Measurements from ENCODE around the gene NPC1. TPM values are rescaled to one million over a fixed set of nuclear protein-coding genes. Genes with fewer than 3 reads are reported as not detected.

The NPC1 gene
- total and polyA plus RNA-seq, 2 donors (not counting 3 experiments of a cell fraction or from before 2014, with no cell fraction given): 40.6 to 45.2 TPM

GRCh38 chr18:23548275-23548674 lies 38.0 kb downstream of the NPC1 start:
- no peaks in the 10 kb centered on the region for H3K9me3 ChIP-seq (replicated peaks; ENCODE audit: control insufficient read depth, insufficient read depth, low read length)
- no peak overlapping the region for H3K9ac ChIP-seq (replicated peaks; ENCODE audit: extremely low read depth, insufficient read depth, low read length)
- H2AFZ ChIP-seq (ENCODE audit: low read depth, low read length): no peak overlapping the region
- H3K4me1 ChIP-seq (ENCODE audit: control insufficient read depth, extremely low read depth, insufficient read depth, low read length): no peaks in the 10 kb centered on the region
- H3K4me3 ChIP-seq (replicated peaks in 1 of 3; ENCODE audit: insufficient read depth in 1 of 3, low read depth in 1 of 3, low read length in 3 of 3): no peak overlapping the region
- H3K36me3 ChIP-seq (ENCODE audit: control insufficient read depth in 2 of 2, extremely low read depth in 1 of 2, insufficient read depth in 2 of 2, low read length in 2 of 2): peaks cover 9 to 10% of the 10 kb centered on the region in 2 experiments
- no peaks in the 10 kb centered on the region for H3K9me1 ChIP-seq (replicated peaks; ENCODE audit: control insufficient read depth, extremely low read depth, insufficient read depth, low read length)
- dilution Hi-C loops (cut with MboI; ENCODE audit: extremely low pct_ligation_motif_present, low sequenced_read_pairs): no loop called here
- no peaks in the 10 kb centered on the region for H4K20me1 ChIP-seq (replicated peaks; ENCODE audit: control insufficient read depth, extremely low read depth, insufficient read depth, low read length)
- ChIA-PET POLR2A (no interaction called here), CTCF (interaction anchor here (0.8 to 1.9 kb wide), 4 partner anchors 32 to 155 kb away, joined by 3 to 9 read pairs (median 4); no protein-coding TSS in a partner anchor)
- no peak for DNase-seq (ENCODE audit: low read depth, low spot score)
- no peak for FAIRE-seq
- H3K27ac ChIP-seq (ENCODE audit: insufficient read depth, low read depth, low read length): no peak overlapping the region
- H3K4me2 ChIP-seq (ENCODE audit: insufficient read depth, low read length): no peak overlapping the region
- no TSS peak for BruUV-seq (replicated peaks)
- no peak for TF ChIP-seq MYC (IDR thresholded peaks at IDR 0.05; ENCODE audit: low read depth, low read length)
- TF ChIP-seq EZH2 (IDR thresholded peaks at IDR 0.05; ENCODE audit: borderline replicate concordance, low read depth, low read length, severe bottlenecking): no peak
- TF ChIP-seq POLR2AphosphoS5 (IDR thresholded peaks at IDR 0.05; ENCODE audit: insufficient read depth, low read depth, low read length): no peak
- no peak for TF ChIP-seq FOS (IDR thresholded peaks at IDR 0.05; ENCODE audit: borderline replicate concordance, insufficient read depth, low read length)
- no peak for TF ChIP-seq GATA2 (IDR thresholded peaks at IDR 0.05; ENCODE audit: insufficient read depth, insufficient read length, low read depth, low read length)
- no peak for TF ChIP-seq CTCF (IDR thresholded peaks at IDR 0.05; ENCODE audit: extremely low read depth in 1 of 2, insufficient read depth in 1 of 2, low read depth in 1 of 2, low read length in 2 of 2)
- TF ChIP-seq JUN (IDR thresholded peaks at IDR 0.05; ENCODE audit: borderline replicate concordance, insufficient read depth, insufficient read length, low read depth): no peak
- intact Hi-C loops (cut with micrococcal nuclease): no loop called here
- H3K79me2 ChIP-seq (ENCODE audit: control insufficient read depth, insufficient read depth, low read length): no peaks in the 10 kb centered on the region
- H3K27me3 ChIP-seq (ENCODE audit: control insufficient read depth in 2 of 2, insufficient read depth in 2 of 2, low read length in 2 of 2): no peaks in the 10 kb centered on the region

All from endothelial cell of umbilical vein (primary cell).